Fibroblast of skin of scalp (primary cell): Measurements from ENCODE around the gene NEK3.
"Not testable (repeated sequence)": the region's sequence is repeated elsewhere in the genome, so short reads cannot be mapped to it uniquely, and the experiment has no call there.

Experiments
- DNase-seq: peaks from one replicate; pipeline ENCODE4 v3.0.0-alpha.2; 2013

The NEK3 gene

DNA sequence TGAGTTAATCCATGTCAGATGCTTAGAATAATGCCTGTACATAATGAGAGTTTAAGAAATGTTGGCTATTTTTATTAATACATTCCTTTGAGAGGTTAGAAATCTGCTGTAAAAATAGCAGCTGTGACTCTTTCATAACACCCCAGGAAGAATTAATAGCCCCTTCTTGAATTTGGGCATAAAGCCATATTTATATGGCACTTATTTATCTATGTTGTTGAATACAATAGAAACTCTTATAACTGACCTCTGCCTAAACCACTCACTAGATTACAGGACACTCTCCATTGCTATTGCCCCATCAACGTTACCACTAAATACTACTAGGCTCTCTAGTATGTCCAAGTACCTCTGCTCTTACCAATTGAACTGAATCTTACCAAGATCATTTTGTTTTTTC is 46.8 kb downstream of the NEK3 start:
- DNase-seq: no peak

DNA sequence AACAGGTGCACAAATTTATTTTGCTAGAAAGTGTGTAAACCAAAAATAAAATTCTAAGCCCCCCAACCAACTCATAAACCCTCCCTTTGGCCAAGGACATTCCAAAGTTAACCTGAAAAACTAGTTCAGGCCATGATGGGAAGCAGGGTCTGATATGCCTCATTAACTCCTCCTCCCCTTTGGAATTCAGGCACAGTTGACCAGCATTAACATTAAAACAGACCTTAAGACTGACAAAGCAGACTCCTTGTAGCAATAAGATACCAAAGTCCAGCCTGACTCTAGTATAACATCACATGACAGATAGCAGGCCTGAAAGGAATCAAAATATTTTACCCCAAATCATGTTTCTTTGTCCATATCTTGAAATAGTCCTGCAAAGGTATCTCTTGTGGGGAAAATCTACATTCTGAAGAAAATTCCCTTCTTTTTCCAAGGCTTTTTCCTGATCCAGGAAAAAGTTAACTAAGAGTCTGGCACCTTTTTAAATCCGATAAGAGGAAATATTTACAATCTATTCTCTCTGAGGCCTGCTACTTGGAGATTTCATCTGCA is 50.2 kb downstream of the NEK3 start:
- no peak for DNase-seq

GRCh38 chr13:52105841-52106240 is 53.6 kb downstream of the NEK3 start:
- no peak for DNase-seq

- peak; percentile 40 for DNase-seq
Measured at GRCh38 chr13:52104624-52105023, 54.8 kb downstream of the NEK3 start.

DNA sequence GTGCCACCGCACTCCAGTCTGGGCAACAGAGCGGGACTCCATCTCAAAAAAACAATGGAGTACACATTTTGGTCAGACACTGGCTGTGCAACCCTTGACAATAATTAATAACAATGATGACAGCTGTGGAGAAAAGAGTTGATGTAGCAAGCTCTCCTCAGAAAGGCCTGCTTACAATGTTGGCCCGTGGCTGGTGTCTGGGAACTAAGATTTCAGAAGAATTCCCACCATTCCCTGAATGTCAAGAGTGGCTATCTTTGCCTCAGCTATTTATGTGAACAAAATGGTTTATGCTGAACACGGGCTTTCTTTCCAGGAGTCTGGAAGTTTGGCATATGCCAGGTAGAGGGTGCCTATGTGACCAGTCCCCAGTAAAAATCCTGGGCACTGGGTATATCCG is 56.0 kb downstream of the NEK3 start:
- DNase-seq: no peak

DNA sequence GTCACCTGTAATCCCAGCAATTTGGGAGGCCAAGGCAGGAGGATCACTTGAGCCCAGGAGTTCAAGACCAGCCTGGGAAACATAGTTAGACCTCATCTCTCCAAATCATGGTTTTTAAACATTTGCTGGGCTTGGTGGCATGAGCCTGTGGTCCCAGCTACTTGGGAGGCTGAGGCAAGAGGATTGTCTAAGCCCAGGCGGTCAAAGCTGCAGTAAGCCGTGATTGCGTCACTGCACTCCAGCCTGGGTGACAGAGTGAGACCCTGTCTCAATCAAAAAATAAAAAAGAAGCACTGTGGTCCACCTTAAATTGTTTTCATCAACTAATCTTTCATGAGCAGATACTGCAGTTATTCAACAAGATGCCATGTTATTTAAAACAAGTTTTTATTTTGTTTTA is 57.0 kb downstream of the NEK3 start:
- DNase-seq: not testable (repeated sequence)

GRCh38 chr13:52097197-52097596 is 62.2 kb downstream of the NEK3 start:
- no peak for DNase-seq

DNA sequence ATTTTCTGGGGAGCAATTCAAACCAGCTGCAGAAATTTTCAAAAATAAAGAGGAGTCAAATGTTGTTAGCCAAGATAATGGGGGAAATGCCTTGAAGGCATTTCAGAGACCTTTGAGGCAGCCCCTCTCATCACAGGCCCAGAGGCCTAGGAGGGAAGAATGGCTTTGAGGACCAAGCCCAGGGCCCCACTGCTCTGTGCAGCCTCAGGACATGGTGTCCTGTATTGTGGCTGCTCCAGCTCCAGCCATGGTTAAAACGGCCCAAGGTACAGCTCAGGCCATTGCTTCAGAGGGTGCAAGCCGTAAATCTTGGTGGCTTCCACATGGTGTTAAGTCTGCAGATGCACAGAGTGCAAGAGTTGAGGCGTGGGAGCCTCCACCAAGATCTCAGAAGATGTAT is 62.6 kb downstream of the NEK3 start:
- no peak for DNase-seq

- no peak for DNase-seq
Measured at GRCh38 chr13:52096062-52096461, 63.3 kb downstream of the NEK3 start.

DNA sequence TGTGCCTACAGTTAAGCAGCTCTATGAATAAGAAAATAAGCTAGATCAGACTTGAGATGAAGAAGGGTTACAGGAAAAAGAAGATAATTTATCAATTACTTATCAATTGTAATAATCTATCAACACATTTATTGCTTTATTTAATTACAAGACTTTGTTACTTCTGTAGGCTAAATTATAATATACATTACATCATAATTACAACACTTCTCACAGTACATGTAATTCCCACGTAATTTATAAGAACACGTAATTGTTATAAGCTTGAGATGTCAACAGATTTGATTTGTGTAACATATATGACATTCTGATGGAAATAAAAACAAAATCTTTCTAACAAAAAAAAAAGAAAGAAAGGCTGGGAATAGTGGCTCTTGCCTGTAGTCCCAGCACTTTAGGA is 67.3 kb downstream of the NEK3 start:
- DNase-seq: no peak

GRCh38 chr13:52091473-52091872 is 67.9 kb downstream of the NEK3 start:
- DNase-seq: no peak

- DNase-seq: peak; percentile 52
Measured at GRCh38 chr13:52085421-52085820, 74.0 kb downstream of the NEK3 start.

DNA sequence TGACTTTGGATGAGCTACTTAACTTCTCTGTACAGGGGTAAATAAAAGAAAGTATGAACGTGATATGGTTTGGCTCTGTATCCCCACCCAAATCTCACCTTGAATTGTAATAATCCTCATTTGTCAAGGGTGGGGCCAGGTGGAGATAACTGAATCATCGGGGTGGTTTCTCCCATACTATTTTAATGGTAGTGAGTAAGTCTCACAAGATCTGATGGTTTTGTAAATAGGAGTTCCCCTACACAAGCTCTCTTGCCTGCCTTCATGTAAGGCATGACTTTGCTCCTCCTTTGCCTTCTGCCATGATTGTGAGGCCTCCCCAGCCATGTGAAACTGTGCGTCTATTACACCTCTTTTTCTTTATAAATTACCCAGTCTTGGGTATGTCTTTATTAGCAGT is 74.4 kb downstream of the NEK3 start:
- DNase-seq: not testable (repeated sequence)
